Vagina (tissue), 2 donors: ENCODE measurements around the gene NGEF.

Experiments used
- CTCF ChIP-seq, 3 experiments: fragments of 450-650 bp in 2 of 3; fragments of 200-600 bp in 1 of 3; sonication (generic) in 1 of 3; IDR thresholded peaks; one replicate each; pipeline ENCODE4 v1.5.1; 2017 to 2019; ENCODE audit warnings: antibody characterized with exemption in 3 of 3, mild to moderate bottlenecking in 2 of 3, moderate library complexity in 2 of 3
- POLR2A ChIP-seq, 2 donors: fragments of 450-650 bp; IDR thresholded peaks; one replicate each; pipeline ENCODE4 v1.6.1; 2017; ENCODE audit warnings: antibody characterized with exemption in 2 of 2, mild to moderate bottlenecking in 2 of 2, moderate library complexity in 2 of 2
- POLR2AphosphoS5 ChIP-seq, 2 donors: sonication (generic); formaldehyde crosslinking; IDR thresholded peaks; one replicate each; pipeline ENCODE4 v1.9.0; 2017; ENCODE audit warnings: antibody characterized with exemption in 2 of 2, mild to moderate bottlenecking in 2 of 2, low read depth in 1 of 2; ENCODE audit not compliant: insufficient read depth in 1 of 2

- TF ChIP-seq CTCF (IDR thresholded peaks at IDR 0.05), result no peak
- no peak for TF ChIP-seq POLR2A (IDR thresholded peaks at IDR 0.05)
- TF ChIP-seq POLR2AphosphoS5 (IDR thresholded peaks at IDR 0.05; ENCODE audit: insufficient read depth in 1 of 2, low read depth in 1 of 2), result no peak
Measured at GRCh38 chr2:232894251-232894650, 118.8 kb downstream of the NGEF start.
